Small intestine (tissue), 7 donors: ENCODE results near the gene PITX1. TPM values are rescaled to one million over a fixed set of nuclear protein-coding genes. Genes with fewer than 3 reads are reported as not detected.

ENCODE experiments used
- DNase-seq, 2 donors: peaks; one replicate each; pipeline versions ENCODE4 v3.0.0 to v3.0.0-alpha.2; 2013
- FAIRE-seq: peaks from 2 replicates; lab custom pipeline; 2012; peaks lifted over from hg19 to GRCh38; lab: Jason Lieb, UNC
- H3K27ac ChIP-seq, 3 donors: one replicate each; pipeline ENCODE4 v1.5.1; 2013; ENCODE audit warnings: low read length in 2 of 3, mild to moderate bottlenecking in 2 of 3, control low read depth in 1 of 3, inconsistent platforms in 1 of 3, low read depth in 1 of 3, moderate library complexity in 1 of 3
- H3K27me3 ChIP-seq, 3 donors: one replicate each; pipeline ENCODE4 v1.6.1; 2013; ENCODE audit warnings: low read length in 3 of 3, inconsistent platforms in 1 of 3; ENCODE audit not compliant: control insufficient read depth in 3 of 3, insufficient read depth in 3 of 3
- H3K36me3 ChIP-seq, 3 donors: one replicate each; pipeline ENCODE4 v1.6.1; 2013; ENCODE audit warnings: low read length in 3 of 3, inconsistent platforms in 1 of 3, low read depth in 1 of 3, mild to moderate bottlenecking in 1 of 3, moderate library complexity in 1 of 3; ENCODE audit not compliant: control insufficient read depth in 3 of 3, insufficient read depth in 2 of 3
- H3K4me1 ChIP-seq, 3 donors: one replicate each; pipeline ENCODE4 v1.6.1; 2013; ENCODE audit warnings: low read length in 2 of 3, inconsistent platforms in 1 of 3, low read depth in 1 of 3, mild to moderate bottlenecking in 1 of 3, moderate library complexity in 1 of 3; ENCODE audit not compliant: control insufficient read depth in 3 of 3, insufficient read depth in 2 of 3
- H3K4me3 ChIP-seq, 3 donors: one replicate each; pipeline ENCODE4 v1.5.1; 2013; ENCODE audit warnings: low read length in 3 of 3, control low read depth in 1 of 3, inconsistent platforms in 1 of 3, low read depth in 1 of 3, mild to moderate bottlenecking in 1 of 3, moderate library complexity in 1 of 3
- H3K9me3 ChIP-seq, 2 donors: one replicate each; pipeline ENCODE4 v1.6.1; 2013; ENCODE audit warnings: low read depth in 1 of 2, low read length in 1 of 2; ENCODE audit not compliant: control insufficient read depth in 2 of 2, insufficient read depth in 1 of 2
- WGBS, 3 donors: extraction: QIAGEN DNeasy Blood & Tissue Kit; methylation state at CpG; one replicate each; pipeline ENCODE4 v1.1.7; 2013; 5-methylcytosine and 5-hydroxymethylcytosine counted together
- polyA plus RNA-seq, 4 donors: library from polyadenylated mRNA; stranded (reverse) in 3 of 4; unstranded in 1 of 4; fragments of 200-250 nt in 3 of 4; fragments of 120-200 nt in 1 of 4; gene quantifications; one replicate each; pipeline versions ENCODE4 v1.2.1 to v1.2.3, GENCODE V29; 2013
- donor health status: healthy with polysubstance abuse.
- donor health status: control.
- donor health status: control.
- donor health status: Bipolar disorder and iron deficiency.
- donor health status: healthy.

Gene PITX1
- polyA plus RNA-seq, 4 donors = 3.4 to 30.0 (median 8.8) TPM

GRCh38 chr5:135052511-135053145, 18.6 kb upstream of the PITX1 start:
- Histone ChIP-seq H3K36me3 (no peaks in the 10 kb centered on the region), H3K4me1 (peaks cover 0 to 8% (median 0%) of the 10 kb centered on the region in 3 donors), H3K27ac (no peak overlapping the region), H3K9me3 (no peaks in the 10 kb centered on the region), H3K27me3 (peaks cover 0 to 26% (median 5%) of the 10 kb centered on the region in 3 donors), H3K4me3 (no peak overlapping the region)
- FAIRE-seq (no peak), DNase-seq (no peak)
- WGBS, 3 donors = 67 to 88% (median 71%) methylated on average over 6 of the region's 6 CpGs

GRCh38 chr5:135051872-135052271, 17.8 kb upstream of the PITX1 start:
- peak in 1 of 2 donors; percentile 44 for DNase-seq
- no peaks in the 10 kb centered on the region for H3K36me3 ChIP-seq
- WGBS, 3 donors = 41 to 53% (median 47%) methylated on average over 11 of the region's 11 CpGs
- peaks cover 0 to 14% (median 0%) of the 10 kb centered on the region in 3 donors for H3K4me1 ChIP-seq
- FAIRE-seq = no peak
- H3K27ac ChIP-seq = no peak overlapping the region
- H3K27me3 ChIP-seq = peaks cover 0 to 26% (median 5%) of the 10 kb centered on the region in 3 donors
- no peak overlapping the region for H3K4me3 ChIP-seq
- no peaks in the 10 kb centered on the region for H3K9me3 ChIP-seq

GRCh38 chr5:135051399-135051798, 17.4 kb upstream of the PITX1 start:
- Histone ChIP-seq H3K4me1 (peaks cover 0 to 14% (median 0%) of the 10 kb centered on the region in 3 donors), H3K27me3 (peaks cover 0 to 28% (median 8%) of the 10 kb centered on the region in 3 donors), H3K9me3 (no peaks in the 10 kb centered on the region), H3K36me3 (no peaks in the 10 kb centered on the region), H3K4me3 (no peak overlapping the region), H3K27ac (no peak overlapping the region)
- FAIRE-seq (no peak), DNase-seq (no peak)
- WGBS, 3 donors = 51 to 72% (median 64%) methylated on average over 3 of the region's 3 CpGs

GRCh38 chr5:135050244-135050767, 16.3 kb upstream of the PITX1 start:
- Histone ChIP-seq H3K4me3 (no peak overlapping the region), H3K27ac (no peak overlapping the region), H3K4me1 (peaks cover 0 to 14% (median 0%) of the 10 kb centered on the region in 3 donors), H3K9me3 (no peaks in the 10 kb centered on the region), H3K27me3 (peaks cover 0 to 32% (median 15%) of the 10 kb centered on the region in 3 donors), H3K36me3 (no peaks in the 10 kb centered on the region)
- WGBS, 3 donors = 61 to 83% (median 70%) methylated on average over 44 to 45 of the region's 45 CpGs
- FAIRE-seq (no peak), DNase-seq (no peak)

- Histone ChIP-seq H3K27me3 (peaks cover 0 to 40% (median 16%) of the 10 kb centered on the region in 3 donors), H3K9me3 (no peaks in the 10 kb centered on the region), H3K4me1 (peaks cover 0 to 14% (median 0%) of the 10 kb centered on the region in 3 donors), H3K4me3 (no peak overlapping the region), H3K36me3 (no peaks in the 10 kb centered on the region), H3K27ac (no peak overlapping the region)
- 0 to 26% (median 26%) methylated on average over 1 of the region's 1 CpG for WGBS, 3 donors
- no peak for DNase-seq
- no peak for FAIRE-seq
Observed at GRCh38 chr5:135048930-135049329, 14.9 kb upstream of the PITX1 start.

- WGBS, 3 donors = 90 to 100% (median 93%) methylated on average over 1 to 2 of the region's 2 CpGs
- Histone ChIP-seq H3K36me3 (no peaks in the 10 kb centered on the region), H3K4me1 (peaks cover 0 to 14% (median 0%) of the 10 kb centered on the region in 3 donors), H3K27ac (no peak overlapping the region), H3K4me3 (no peak overlapping the region), H3K9me3 (no peaks in the 10 kb centered on the region), H3K27me3 (peaks cover 0 to 41% (median 16%) of the 10 kb centered on the region in 3 donors)
- FAIRE-seq = no peak
- no peak for DNase-seq
Observed at GRCh38 chr5:135048286-135048685, 14.3 kb upstream of the PITX1 start.

GRCh38 chr5:135047347-135047695, 13.3 kb upstream of the PITX1 start:
- peaks cover 0 to 49% (median 20%) of the 10 kb centered on the region in 3 donors for H3K27me3 ChIP-seq
- H3K36me3 ChIP-seq = no peaks in the 10 kb centered on the region
- no peak overlapping the region for H3K27ac ChIP-seq
- H3K4me3 ChIP-seq = no peak overlapping the region
- no peaks in the 10 kb centered on the region for H3K9me3 ChIP-seq
- FAIRE-seq (no peak), DNase-seq (peak; percentile 28 to 56)
- 16 to 32% (median 31%) methylated on average over 2 of the region's 2 CpGs for WGBS, 3 donors
- peaks cover 0 to 14% (median 0%) of the 10 kb centered on the region in 3 donors for H3K4me1 ChIP-seq

GRCh38 chr5:135046661-135047346, 12.8 kb upstream of the PITX1 start:
- no peak overlapping the region for H3K4me3 ChIP-seq
- H3K9me3 ChIP-seq = no peaks in the 10 kb centered on the region
- WGBS, 3 donors = 65 to 78% (median 77%) methylated on average over 5 of the region's 5 CpGs
- H3K27ac ChIP-seq = no peak overlapping the region
- FAIRE-seq = no peak
- DNase-seq = no peak
- peaks cover 0 to 50% (median 20%) of the 10 kb centered on the region in 3 donors for H3K27me3 ChIP-seq
- no peaks in the 10 kb centered on the region for H3K36me3 ChIP-seq
- H3K4me1 ChIP-seq = peaks cover 0 to 13% (median 0%) of the 10 kb centered on the region in 3 donors
